Keratinocyte (primary cell): ENCODE data around the gene GPC3. TPM values are rescaled to one million over a fixed set of nuclear protein-coding genes. Genes with fewer than 3 reads are reported as not detected.

Source experiments
- DNase-seq: peaks from one replicate; pipeline ENCODE4 v3.0.0-alpha.2; 2011; ENCODE audit warnings: low read depth, missing footprints, low spot score
- FAIRE-seq: peaks from 2 replicates; lab custom pipeline; 2011; peaks lifted over from hg19 to GRCh38; lab: Jason Lieb, UNC
- H2AFZ ChIP-seq: 2 replicates; pipeline ENCODE4 v1.6.0; 2012; ENCODE audit warnings: low read length, control low read depth, inconsistent platforms; ENCODE audit not compliant: control insufficient read depth
- H3K27ac ChIP-seq: 2 replicates; pipeline ENCODE4 v1.5.1; 2011; ENCODE audit warnings: low read length; ENCODE audit not compliant: control insufficient read depth, insufficient read depth
- H3K27me3 ChIP-seq: 3 replicates; pipeline ENCODE4 v1.6.0; 2011; ENCODE audit warnings: low read length; ENCODE audit not compliant: control insufficient read depth, insufficient read depth; ENCODE audit errors: extremely low read depth
- H3K36me3 ChIP-seq, 2 experiments: 2 replicates in 1 of 2; 3 replicates in 1 of 2; pipeline ENCODE4 v1.5.1; 2011; ENCODE audit warnings: low read length in 2 of 2, mild to moderate bottlenecking in 1 of 2; ENCODE audit not compliant: control insufficient read depth in 2 of 2, insufficient read depth in 2 of 2; ENCODE audit errors: extremely low read depth in 1 of 2
- H3K4me1 ChIP-seq: 3 replicates; pipeline ENCODE4 v1.5.1; 2011; ENCODE audit warnings: low read length; ENCODE audit not compliant: control insufficient read depth, insufficient read depth; ENCODE audit errors: extremely low read depth
- H3K4me2 ChIP-seq: 3 replicates; pipeline ENCODE4 v1.6.0; 2011; ENCODE audit warnings: low read depth, low read length; ENCODE audit not compliant: control insufficient read depth, insufficient read depth; ENCODE audit errors: extremely low read depth
- H3K4me3 ChIP-seq, 3 experiments: fragments of 200-600 bp in 1 of 3; sonication (generic) in 1 of 3; 2 replicates in 2 of 3; 3 replicates in 1 of 3; pipeline ENCODE4 v1.5.1; 2011 to 2016; ENCODE audit warnings: low read length in 3 of 3, mild to moderate bottlenecking in 3 of 3, control low read depth in 2 of 3, inconsistent platforms in 1 of 3, low read depth in 1 of 3, mixed read lengths in 1 of 3, mixed run types in 1 of 3, moderate library complexity in 1 of 3; ENCODE audit not compliant: control insufficient read depth in 2 of 3, insufficient read depth in 2 of 3; ENCODE audit errors: extremely low read depth in 1 of 3
- H3K79me2 ChIP-seq: 2 replicates; pipeline ENCODE4 v1.6.0; 2012; ENCODE audit warnings: low read length; ENCODE audit not compliant: control insufficient read depth, insufficient read depth
- H3K9ac ChIP-seq: 3 replicates; pipeline ENCODE4 v1.6.0; 2011; ENCODE audit warnings: low read length; ENCODE audit not compliant: control insufficient read depth, insufficient read depth; ENCODE audit errors: extremely low read depth
- H3K9me1 ChIP-seq: 3 replicates; pipeline ENCODE4 v1.6.0; 2011; ENCODE audit warnings: low read length; ENCODE audit not compliant: control insufficient read depth, insufficient read depth; ENCODE audit errors: extremely low read depth
- H3K9me3 ChIP-seq: 2 replicates; pipeline ENCODE4 v1.5.1; 2012; ENCODE audit warnings: low read depth, low read length; ENCODE audit not compliant: control insufficient read depth
- H4K20me1 ChIP-seq: 3 replicates; pipeline ENCODE4 v1.6.0; 2011; ENCODE audit warnings: low read length; ENCODE audit not compliant: control insufficient read depth, insufficient read depth; ENCODE audit errors: extremely low read depth
- EZH2 ChIP-seq: IDR thresholded peaks from one replicate; pipeline ENCODE4 v1.6.1; 2012; ENCODE audit warnings: inconsistent platforms, mild to moderate bottlenecking, low read length, moderate library complexity
- dilution Hi-C: fragments of 300-500 bp; cut with MboI; formaldehyde crosslinking; loops from one replicate; pipeline ENCODE4 v1.7.0; 2020; ENCODE audit warnings: low sequenced_read_pairs; ENCODE audit not compliant: extremely low pct_ligation_motif_present
- polyA plus RNA-seq, 5 experiments: library from polyadenylated mRNA; depleted of rRNA in 3 of 5; stranded (reverse) in 3 of 5; stranded (forward) in 1 of 5; unstranded in 1 of 5; fragments of >200 nt; gene quantifications; 1 replicate in 1 of 5; 2 replicates in 3 of 5; 3 replicates in 1 of 5; pipeline versions ENCODE4 v1.2.1 to v1.2.3, GENCODE V29; 2011 to 2012; ENCODE audit warnings: missing spikeins in 2 of 5, low read depth in 1 of 5, low replicate concordance in 1 of 5
- TF ChIP-seq, protein P1 (sequence below), 3 experiments: IDR thresholded peaks in 1 of 3; conservative IDR thresholded peaks in 1 of 3; optimal IDR thresholded peaks in 1 of 3; 2 replicates in 2 of 3; 3 replicates in 1 of 3; pipeline versions ENCODE3 to v1.5.1; 2011; ENCODE audit warnings: low read length in 3 of 3, mild to moderate bottlenecking in 3 of 3, moderate library complexity in 2 of 3, control low read depth in 1 of 3, inconsistent platforms in 1 of 3; ENCODE audit not compliant: insufficient read depth in 2 of 3; ENCODE audit errors: extremely low read depth in 1 of 3

Gene GPC3
- polyA plus RNA-seq, 1 donor (not counting 4 experiments of a cell fraction or from before 2014, with no cell fraction given): 0.03 TPM

GRCh38 chrX:133922390-133922771 lies 63.0 kb downstream of the GPC3 start:
- Histone ChIP-seq H3K79me2 (no peaks in the 10 kb centered on the region), H3K27ac (no peak overlapping the region), H3K9me3 (no peaks in the 10 kb centered on the region), H3K9ac (no peak overlapping the region), H2AFZ (no peak overlapping the region), H3K36me3 (no peaks in the 10 kb centered on the region), H3K4me1 (no peaks in the 10 kb centered on the region), H3K4me3 (no peak overlapping the region), H4K20me1 (no peaks in the 10 kb centered on the region), H3K9me1 (no peaks in the 10 kb centered on the region), H3K27me3 (no peaks in the 10 kb centered on the region), H3K4me2 (no peak overlapping the region)
- FAIRE-seq (no peak), DNase-seq (no peak)
- dilution Hi-C loops: no loop called here
- TF ChIP-seq EZH2: no peak
- TF ChIP-seq, protein P1, sequence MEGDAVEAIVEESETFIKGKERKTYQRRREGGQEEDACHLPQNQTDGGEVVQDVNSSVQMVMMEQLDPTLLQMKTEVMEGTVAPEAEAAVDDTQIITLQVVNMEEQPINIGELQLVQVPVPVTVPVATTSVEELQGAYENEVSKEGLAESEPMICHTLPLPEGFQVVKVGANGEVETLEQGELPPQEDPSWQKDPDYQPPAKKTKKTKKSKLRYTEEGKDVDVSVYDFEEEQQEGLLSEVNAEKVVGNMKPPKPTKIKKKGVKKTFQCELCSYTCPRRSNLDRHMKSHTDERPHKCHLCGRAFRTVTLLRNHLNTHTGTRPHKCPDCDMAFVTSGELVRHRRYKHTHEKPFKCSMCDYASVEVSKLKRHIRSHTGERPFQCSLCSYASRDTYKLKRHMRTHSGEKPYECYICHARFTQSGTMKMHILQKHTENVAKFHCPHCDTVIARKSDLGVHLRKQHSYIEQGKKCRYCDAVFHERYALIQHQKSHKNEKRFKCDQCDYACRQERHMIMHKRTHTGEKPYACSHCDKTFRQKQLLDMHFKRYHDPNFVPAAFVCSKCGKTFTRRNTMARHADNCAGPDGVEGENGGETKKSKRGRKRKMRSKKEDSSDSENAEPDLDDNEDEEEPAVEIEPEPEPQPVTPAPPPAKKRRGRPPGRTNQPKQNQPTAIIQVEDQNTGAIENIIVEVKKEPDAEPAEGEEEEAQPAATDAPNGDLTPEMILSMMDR (optimal IDR thresholded peaks at IDR 0.05 in 1 of 3, IDR thresholded peaks at IDR 0.05 in 1 of 3, conservative IDR thresholded peaks at IDR 0.05 in 1 of 3; ENCODE audit: extremely low read depth in 1 of 3, insufficient read depth in 2 of 3, low read length in 3 of 3): no peak

- Histone ChIP-seq H2AFZ (no peak overlapping the region), H3K36me3 (no peaks in the 10 kb centered on the region), H3K9ac (no peak overlapping the region), H4K20me1 (no peaks in the 10 kb centered on the region), H3K4me1 (no peaks in the 10 kb centered on the region), H3K27ac (no peak overlapping the region), H3K4me2 (no peak overlapping the region), H3K27me3 (no peaks in the 10 kb centered on the region), H3K9me3 (no peaks in the 10 kb centered on the region), H3K79me2 (no peaks in the 10 kb centered on the region), H3K9me1 (no peaks in the 10 kb centered on the region), H3K4me3 (no peak overlapping the region)
- FAIRE-seq (peak; percentile 65), DNase-seq (no peak)
- no peak for TF ChIP-seq EZH2
- TF ChIP-seq, protein P1 (optimal IDR thresholded peaks at IDR 0.05 in 1 of 3, IDR thresholded peaks at IDR 0.05 in 1 of 3, conservative IDR thresholded peaks at IDR 0.05 in 1 of 3; ENCODE audit: extremely low read depth in 1 of 3, insufficient read depth in 2 of 3, low read length in 3 of 3): peak; percentile 62 to 89 (median 74)
- dilution Hi-C loops: no loop called here
Measured at GRCh38 chrX:133921764-133922389, 63.5 kb downstream of the GPC3 start.
